GM18907 (cell line): ENCODE data around the gene PLCB2.

Source experiments
- ATAC-seq: cut with Tn5 transposase; IDR thresholded peaks from one replicate; pipeline ENCODE4 v1.9.1; 2021; ENCODE audit warnings: mild to moderate bottlenecking, moderate library complexity; ENCODE audit not compliant: unreplicated experiment

The PLCB2 gene

DNA sequence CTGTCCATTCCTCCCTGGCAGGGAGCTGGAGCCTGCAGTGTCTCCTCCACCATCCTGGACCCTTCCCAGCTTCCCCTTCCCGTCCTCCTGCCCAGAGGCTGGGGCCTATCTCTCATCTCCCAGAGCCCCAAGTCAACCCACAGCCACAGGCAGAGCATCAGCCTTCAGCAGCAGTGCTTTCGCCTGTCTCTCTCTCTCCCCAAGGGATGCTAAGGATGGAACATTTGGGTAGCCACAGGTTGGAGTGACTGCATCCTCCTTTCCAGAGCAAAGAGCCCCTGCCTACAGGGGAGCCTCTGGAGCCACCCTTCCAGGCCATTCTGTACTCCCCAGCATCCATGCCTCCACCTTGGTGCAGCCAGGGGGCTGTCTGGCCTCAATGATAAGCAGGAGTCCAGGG lies 4.2 kb downstream of the PLCB2 start:
- ATAC-seq: no peak

- ATAC-seq: no peak
These were observed 4.8 kb downstream of the PLCB2 start for GRCh38 chr15:40302981-40303380.

DNA sequence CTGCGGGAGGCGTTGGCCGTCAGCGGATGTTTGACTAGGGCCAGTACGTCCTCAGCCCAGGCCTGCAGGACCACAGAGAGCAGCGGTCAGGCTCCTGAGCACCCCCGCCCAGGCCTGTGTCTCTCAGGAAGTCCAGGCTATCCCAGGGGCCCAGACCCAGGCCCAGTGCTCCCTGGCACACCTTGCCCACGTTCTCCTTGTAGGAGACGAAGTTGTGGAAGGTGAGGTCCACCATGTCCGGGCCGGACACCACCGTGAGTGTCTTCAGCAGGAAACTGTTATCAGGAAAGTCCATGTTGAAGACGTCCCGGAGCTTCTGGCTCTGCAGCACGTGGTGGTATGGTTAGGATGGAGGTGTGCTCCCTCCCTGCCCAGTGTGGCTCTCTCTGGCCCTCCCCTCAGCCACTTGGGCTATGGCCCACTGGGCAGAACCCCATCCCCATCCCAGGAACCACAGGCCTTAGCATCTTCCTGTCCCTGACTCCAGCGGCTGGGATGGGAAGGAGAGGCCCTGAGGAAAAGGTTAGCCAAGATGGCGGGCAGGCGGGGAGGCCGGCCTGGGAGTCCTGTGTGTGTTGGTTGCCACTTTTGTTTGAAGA lies 5.3 kb downstream of the PLCB2 start:
- no peak for ATAC-seq

GRCh38 chr15:40301467-40302179 lies 6.1 kb downstream of the PLCB2 start:
- no peak for ATAC-seq

- ATAC-seq: no peak
These were observed 7.0 kb downstream of the PLCB2 start for GRCh38 chr15:40300771-40301170.

GRCh38 chr15:40300367-40300766 lies 7.4 kb downstream of the PLCB2 start:
- ATAC-seq: no peak

DNA sequence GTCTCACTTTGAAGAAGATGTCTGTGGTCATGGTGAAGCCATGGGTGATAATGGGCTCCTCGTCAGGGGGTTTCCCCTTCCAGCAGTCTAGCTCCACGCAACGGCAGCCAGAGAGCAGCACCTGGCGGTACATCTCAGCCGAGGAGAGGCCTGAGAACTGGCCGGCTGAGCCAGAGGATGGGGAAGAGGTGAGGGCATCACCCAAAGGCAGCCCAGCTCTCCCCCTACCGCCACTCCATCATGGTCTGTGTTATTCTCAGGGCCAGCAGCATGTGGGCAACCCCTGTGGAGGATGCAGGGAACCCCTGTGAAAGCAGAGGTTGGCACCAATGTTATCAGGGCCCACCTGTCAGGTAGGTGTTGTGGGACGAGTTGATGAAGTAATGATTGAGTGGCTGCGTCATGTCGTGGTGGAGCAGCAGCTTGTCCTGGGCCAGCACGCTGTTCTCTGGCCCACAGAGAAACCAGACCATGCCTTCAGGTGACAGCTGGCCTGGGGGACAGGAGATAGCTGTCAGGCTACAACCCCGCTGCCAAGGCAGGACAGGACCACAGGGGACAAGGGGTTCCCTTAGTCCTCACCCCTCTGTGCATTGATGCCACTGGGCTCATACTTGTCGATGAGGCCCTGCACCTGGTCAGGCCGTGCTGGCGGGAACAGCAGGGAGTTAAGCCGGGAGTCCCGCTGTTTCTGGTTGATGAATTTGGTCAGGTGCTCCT lies 9.4 kb downstream of the PLCB2 start:
- no peak for ATAC-seq

DNA sequence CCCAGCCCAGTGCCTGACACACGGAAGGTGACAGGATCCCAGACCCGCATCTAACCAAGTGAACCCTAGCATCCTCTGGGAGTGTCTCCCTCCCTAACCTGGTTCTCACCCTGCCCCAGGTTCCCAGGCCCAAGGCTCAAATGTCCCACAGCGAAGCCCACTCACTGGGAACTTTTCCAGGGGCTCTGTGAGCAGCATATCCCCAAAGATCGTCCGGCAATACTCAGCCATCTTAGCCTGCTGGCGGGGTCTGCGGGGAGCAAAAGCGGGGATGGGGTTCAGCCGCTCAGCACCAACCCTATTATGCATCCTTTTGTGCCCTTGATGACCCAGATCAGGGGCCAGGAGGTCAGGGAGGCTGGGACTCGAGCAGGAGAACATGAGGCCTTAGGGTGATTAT lies 10.4 kb downstream of the PLCB2 start:
- no peak for ATAC-seq

GRCh38 chr15:40296561-40297230 lies 11.0 kb downstream of the PLCB2 start:
- no peak for ATAC-seq

DNA sequence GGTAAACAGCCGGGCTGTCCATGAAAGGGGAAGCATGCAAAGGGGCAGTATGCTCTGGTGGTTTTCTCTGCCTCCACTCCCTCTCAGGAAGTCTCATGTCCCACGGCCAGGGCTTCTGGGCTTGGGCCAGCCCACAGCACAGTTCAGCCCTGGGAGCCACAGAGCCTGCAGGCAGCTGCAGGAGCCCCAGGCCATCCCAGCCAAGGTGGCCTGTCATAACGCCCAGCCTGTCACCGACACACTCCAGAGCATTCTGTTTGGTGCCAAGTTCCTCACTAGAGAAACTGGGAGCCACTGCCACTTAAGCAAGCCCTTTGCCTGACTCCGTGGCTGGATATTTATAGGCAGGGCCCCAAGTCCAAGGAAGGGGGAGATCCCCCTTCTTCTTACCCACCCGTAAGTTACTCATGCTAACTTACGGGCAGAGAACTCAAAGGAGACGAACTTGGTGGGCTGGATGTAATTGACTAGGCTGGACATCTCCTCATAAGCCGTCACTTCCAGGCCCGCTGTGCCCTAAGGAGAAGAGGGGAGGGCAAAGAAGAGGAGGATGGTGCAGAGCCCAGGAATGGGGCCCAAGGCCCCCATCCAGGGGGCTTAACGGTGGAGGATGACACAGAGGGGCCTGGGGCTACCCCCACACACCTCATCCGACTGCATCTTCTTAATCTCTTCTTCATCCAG lies 11.7 kb downstream of the PLCB2 start:
- ATAC-seq: no peak

- no peak for ATAC-seq
These were observed 12.4 kb downstream of the PLCB2 start for GRCh38 chr15:40295297-40295696.

DNA sequence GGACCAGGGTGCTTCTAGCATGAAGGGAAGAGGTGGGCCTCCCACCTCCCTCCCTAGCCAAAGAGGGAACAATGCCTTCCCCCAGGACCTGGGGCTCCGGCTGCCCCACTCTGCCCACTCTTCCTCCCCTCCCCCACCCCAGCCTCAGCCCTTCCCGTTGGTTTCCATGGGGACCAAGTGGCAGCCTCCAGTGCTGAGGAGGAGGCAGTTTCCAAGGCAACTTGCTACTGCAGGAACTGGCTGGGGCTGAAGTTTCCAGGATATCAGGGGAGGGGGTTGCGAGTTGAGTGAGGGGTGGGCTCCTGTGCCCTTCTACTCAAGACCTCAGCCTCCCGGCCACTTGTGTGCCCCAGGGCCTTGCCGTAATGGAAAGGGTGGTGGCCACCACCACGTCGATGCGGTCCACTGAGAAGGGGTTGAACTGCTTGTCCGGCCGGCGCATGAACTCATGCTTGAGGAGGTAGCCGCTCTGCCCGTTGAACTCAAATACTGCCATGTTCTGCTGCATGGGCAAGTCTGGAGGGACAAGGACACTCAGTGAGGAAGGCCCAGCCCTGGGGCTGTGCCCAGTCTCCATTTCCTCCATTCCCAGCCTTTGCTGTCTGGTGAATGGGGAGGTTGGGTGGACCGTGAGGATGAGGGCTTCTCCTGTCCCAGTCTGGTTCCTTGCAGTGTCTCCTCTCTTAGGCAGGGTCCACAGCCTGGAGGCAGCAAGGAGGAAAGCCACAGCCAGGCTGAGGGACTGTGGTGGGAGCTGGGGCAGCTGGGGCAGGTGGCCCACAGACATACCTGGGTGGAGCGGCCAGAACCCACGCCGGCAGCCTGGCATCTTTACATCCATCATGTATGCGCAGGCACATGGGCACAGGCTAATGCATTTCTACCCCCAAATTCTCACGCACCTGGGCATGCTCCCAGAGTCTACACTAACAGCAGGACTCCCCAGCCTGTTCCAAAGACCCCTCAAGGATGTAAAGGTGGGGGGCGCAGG lies 13.5 kb downstream of the PLCB2 start:
- ATAC-seq: no peak

- ATAC-seq: no peak
These were observed 14.7 kb downstream of the PLCB2 start for GRCh38 chr15:40293006-40293405.

GRCh38 chr15:40292246-40292645 lies 15.5 kb downstream of the PLCB2 start:
- ATAC-seq: no peak

- no peak for ATAC-seq
These were observed 16.7 kb downstream of the PLCB2 start for GRCh38 chr15:40290918-40291574.

DNA sequence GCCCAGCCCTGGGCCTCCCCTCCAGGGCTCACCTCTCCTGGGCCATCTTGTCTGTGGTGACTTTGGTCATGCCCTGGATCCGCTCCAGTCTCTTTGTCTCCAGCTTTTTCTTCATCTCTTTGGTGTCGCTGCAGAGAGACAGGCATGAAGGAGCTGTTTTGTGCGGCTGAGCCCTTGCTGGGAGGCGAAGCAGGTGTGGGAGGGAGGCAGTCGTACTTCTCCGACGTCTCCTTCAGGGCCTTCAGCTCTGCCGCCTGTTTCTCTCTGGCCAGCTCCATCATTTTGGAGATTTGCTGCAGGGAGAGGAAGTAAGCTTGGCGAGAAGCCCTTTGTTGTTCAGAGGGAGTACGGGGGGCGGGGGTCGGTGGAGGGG lies 17.2 kb downstream of the PLCB2 start:
- ATAC-seq: no peak

GRCh38 chr15:40289140-40289775 lies 18.5 kb downstream of the PLCB2 start:
- no peak for ATAC-seq

DNA sequence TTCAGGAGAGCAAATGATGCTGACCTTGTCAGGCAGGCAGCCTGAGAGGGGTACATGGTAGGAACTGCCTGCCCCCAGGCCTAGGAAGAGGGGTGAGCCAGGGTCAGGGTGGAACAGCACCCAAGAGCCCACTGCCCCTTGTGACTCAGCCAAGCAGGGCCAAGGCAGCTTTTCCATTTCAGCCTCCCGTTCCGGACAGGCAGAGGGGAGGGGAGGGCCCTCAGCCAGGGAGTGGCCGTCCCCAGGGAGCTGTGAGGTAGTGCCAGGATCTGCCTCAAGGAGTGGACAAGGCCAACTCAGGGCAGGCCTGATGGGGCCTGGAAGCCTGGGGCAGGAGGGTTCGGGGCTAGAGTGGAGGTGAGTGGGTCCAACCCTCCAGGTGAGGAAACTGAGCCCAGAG lies 19.8 kb downstream of the PLCB2 start:
- ATAC-seq: no peak

GRCh38 chr15:40287505-40287904 lies 20.2 kb downstream of the PLCB2 start:
- ATAC-seq: no peak
